Measurements from ENCODE around the gene KRT10. TPM values are rescaled to one million over a fixed set of nuclear protein-coding genes. Genes with fewer than 3 reads are reported as not detected.

The KRT10 gene
- total RNA-seq, 1 experiment from 2014 or later, result 28.4 TPM

DNA sequence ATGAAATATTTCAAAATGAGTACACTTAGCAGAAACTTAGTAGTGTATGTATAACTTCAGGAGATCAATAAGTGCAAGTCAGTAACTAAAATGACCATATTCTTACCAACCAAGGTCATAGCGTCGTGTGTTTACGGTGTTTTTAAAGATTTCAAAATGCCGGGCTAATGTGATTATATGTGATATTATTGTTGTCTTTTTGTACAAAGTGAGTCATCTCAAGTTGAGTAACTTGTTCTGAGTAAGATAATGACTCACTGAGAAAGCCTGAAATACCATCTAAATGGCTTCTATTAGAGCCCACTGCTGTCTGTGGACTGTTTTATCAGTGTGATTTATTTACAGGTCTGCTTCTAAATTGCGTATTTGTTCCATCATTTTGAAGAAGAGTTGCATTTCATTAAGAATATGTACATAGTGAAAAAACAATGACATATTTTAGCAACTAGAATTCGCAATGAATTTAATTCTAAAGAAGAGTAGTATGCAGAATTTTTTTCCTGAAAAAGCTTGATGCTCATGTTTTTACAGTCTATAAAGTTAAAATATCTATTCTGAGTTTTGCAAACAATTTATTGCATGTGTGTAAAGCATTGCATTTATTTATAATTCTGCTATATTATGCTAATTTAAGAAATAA is 31.9 kb upstream of the KRT10 start:
- no peak overlapping the region for H2BK5ac ChIP-seq (ENCODE audit: insufficient read length, low read length)
- no peak overlapping the region for H2BK120ac ChIP-seq (ENCODE audit: low read depth, low read length, poor library complexity, severe bottlenecking)
- H4K5ac ChIP-seq (ENCODE audit: insufficient read length, low read depth, low read length), result no peak overlapping the region
- Mint-ChIP-seq H3K4me3 (no peak overlapping the region), H3K36me3 (ENCODE audit: insufficient read depth in 1 of 3, low read depth in 3 of 3) (no peaks in the 10 kb centered on the region; a peak in 1 of 7 replicates), H3K27ac (no peak overlapping the region), H3K27me3 (ENCODE audit: low read depth) (no peaks in the 10 kb centered on the region; the same call in 1 of the 2 replicates), H3K9me3 (no peaks in the 10 kb centered on the region; a peak in 1 of 5 replicates), H3K4me1 (peaks cover 25 to 29% of the 10 kb centered on the region in 2 experiments)
- H3K27ac ChIP-seq (ENCODE audit: insufficient read length, low read depth, low read length), result no peak overlapping the region
- no peak overlapping the region for H2AK5ac ChIP-seq (ENCODE audit: insufficient read length, low read length)
- no peak overlapping the region for H3K4me2 ChIP-seq (ENCODE audit: insufficient read depth, insufficient read length, low read length)
- H3K23ac ChIP-seq (ENCODE audit: insufficient read length, low read depth, low read length), result no peak overlapping the region
- no peak overlapping the region for H2BK15ac ChIP-seq (ENCODE audit: low read depth, low read length)
- no peak overlapping the region for H2AFZ ChIP-seq (ENCODE audit: low read length)
- H3K4ac ChIP-seq (ENCODE audit: low read depth, low read length), result no peak overlapping the region
- H3K56ac ChIP-seq (ENCODE audit: insufficient read length, low read depth, low read length), result no peak overlapping the region
- no peaks in the 10 kb centered on the region for H3K79me2 ChIP-seq (ENCODE audit: insufficient read depth, low read length)
- no peaks in the 10 kb centered on the region for H3K27me3 ChIP-seq (ENCODE audit: insufficient read depth, low read length)
- no CpG with 5 or more reads among the region's 6 CpGs for WGBS (ENCODE audit: extremely low coverage, insufficient read length, low lambda C conversion rate)
- H2BK20ac ChIP-seq (ENCODE audit: low read depth, low read length, poor library complexity, severe bottlenecking), result no peak overlapping the region
- no peak overlapping the region for H3T11ph ChIP-seq (ENCODE audit: low read length)
- no peak for DNase-seq
- TF ChIP-seq, protein P1, sequence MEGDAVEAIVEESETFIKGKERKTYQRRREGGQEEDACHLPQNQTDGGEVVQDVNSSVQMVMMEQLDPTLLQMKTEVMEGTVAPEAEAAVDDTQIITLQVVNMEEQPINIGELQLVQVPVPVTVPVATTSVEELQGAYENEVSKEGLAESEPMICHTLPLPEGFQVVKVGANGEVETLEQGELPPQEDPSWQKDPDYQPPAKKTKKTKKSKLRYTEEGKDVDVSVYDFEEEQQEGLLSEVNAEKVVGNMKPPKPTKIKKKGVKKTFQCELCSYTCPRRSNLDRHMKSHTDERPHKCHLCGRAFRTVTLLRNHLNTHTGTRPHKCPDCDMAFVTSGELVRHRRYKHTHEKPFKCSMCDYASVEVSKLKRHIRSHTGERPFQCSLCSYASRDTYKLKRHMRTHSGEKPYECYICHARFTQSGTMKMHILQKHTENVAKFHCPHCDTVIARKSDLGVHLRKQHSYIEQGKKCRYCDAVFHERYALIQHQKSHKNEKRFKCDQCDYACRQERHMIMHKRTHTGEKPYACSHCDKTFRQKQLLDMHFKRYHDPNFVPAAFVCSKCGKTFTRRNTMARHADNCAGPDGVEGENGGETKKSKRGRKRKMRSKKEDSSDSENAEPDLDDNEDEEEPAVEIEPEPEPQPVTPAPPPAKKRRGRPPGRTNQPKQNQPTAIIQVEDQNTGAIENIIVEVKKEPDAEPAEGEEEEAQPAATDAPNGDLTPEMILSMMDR (conservative IDR thresholded peaks at IDR 0.05), result no peak
- H2BK12ac ChIP-seq (ENCODE audit: insufficient read length, low read depth, low read length), result no peak overlapping the region
- H4K8ac ChIP-seq (replicated peaks; ENCODE audit: insufficient read length, low read depth, low read length), result no peak overlapping the region
- no peaks in the 10 kb centered on the region for H4K20me1 ChIP-seq (ENCODE audit: control insufficient read depth, insufficient read depth, insufficient read length)
- H3K14ac ChIP-seq (ENCODE audit: insufficient read depth, low read length), result no peak overlapping the region
- no peak overlapping the region for H3K18ac ChIP-seq (ENCODE audit: insufficient read length, low read depth, low read length)
- H3K79me1 ChIP-seq (ENCODE audit: insufficient read depth, low read depth, low read length, poor library complexity, severe bottlenecking), result no peaks in the 10 kb centered on the region
- no peak overlapping the region for H3K9ac ChIP-seq (ENCODE audit: extremely low read depth, insufficient read length, low read length)
- H3K23me2 ChIP-seq (ENCODE audit: insufficient read length, low read depth, low read length, poor library complexity, severe bottlenecking), result no peaks in the 10 kb centered on the region
- no peaks in the 10 kb centered on the region for H3K9me3 ChIP-seq (ENCODE audit: control insufficient read depth, low read depth, low read length)
- no peak overlapping the region for H4K91ac ChIP-seq (ENCODE audit: insufficient read length, low read depth, low read length)
- no peaks in the 10 kb centered on the region; the same call in none of the 2 replicates for H3K4me1 ChIP-seq (ENCODE audit: insufficient read depth, low read length)

All from H9 (cell line).